HG03520 (cell line): ENCODE data around the gene EEF1AKMT4.

Source experiments
- ATAC-seq: cut with Tn5 transposase; IDR thresholded peaks from one replicate; pipeline ENCODE4 v1.9.1; 2021; ENCODE audit warnings: mild to moderate bottlenecking, moderate library complexity; ENCODE audit not compliant: unreplicated experiment

Gene EEF1AKMT4

DNA sequence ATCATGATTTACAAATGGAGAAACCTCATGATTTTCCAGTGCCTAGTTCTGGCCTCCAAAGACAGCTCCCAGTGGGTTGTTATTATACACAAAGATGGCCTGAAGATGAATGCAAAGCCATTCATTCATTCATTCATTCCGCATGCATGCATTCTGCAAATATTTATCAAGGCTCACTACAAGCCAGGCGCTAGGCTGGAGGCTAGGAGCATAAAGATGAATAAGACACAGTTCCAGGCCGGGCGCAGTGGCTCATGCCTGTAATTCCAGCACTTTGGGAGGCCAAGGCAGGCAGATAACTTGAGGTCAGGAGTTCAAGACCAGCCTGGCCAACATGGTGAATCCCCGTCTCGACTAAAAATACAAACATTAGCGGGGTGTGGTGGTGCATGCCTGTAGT lies 47.1 kb downstream of the EEF1AKMT4 start:
- ATAC-seq = no peak

GRCh38 chr3:184298759-184299487 lies 49.5 kb downstream of the EEF1AKMT4 start, which contains the start of gene PSMD2:
Gene PSMD2 (plus strand): TSS chr3:184299241. CDS start chr3:184299267, 26 bp downstream.
- ATAC-seq = peak; percentile 90

DNA sequence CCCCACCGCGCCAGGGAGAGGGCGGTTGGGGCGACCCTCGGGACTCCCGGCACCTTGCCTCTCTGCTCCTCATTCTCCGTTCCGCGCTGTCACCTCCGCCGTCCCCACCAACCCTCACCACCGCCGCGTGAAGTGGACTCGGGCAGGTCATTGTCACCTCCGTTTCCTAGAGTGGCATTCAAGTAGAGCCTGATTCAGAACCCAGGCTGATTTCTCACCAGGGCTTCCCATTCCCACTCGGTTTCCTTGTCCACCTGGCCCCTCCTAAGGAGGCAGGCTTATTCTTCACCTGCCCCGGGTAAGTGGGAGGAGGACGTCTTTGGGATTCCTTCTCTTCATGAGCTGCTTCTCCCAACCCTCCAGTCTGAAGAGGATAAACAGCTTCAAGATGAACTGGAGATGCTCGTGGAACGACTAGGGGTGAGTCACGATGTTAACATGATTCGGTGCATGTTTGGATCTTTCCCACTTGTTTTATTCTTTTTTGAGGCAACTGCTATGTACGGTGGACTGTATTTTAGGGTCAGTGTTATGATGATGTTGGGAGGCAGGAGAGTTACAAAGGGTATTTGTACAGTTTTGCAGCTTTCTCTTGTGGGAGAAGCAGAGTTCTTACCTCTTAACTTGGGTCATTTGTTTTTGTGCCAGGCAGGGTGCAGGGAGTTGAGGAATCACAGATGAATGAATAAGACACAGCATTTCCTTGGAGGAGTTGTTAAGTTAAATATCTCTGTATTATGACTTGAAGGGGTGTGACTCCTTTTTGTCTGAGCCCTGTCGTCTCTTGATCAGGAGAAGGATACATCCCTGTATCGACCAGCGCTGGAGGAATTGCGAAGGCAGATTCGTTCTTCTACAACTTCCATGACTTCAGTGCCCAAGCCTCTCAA lies 50.3 kb downstream of the EEF1AKMT4 start:
- peak; percentile 2 for ATAC-seq

DNA sequence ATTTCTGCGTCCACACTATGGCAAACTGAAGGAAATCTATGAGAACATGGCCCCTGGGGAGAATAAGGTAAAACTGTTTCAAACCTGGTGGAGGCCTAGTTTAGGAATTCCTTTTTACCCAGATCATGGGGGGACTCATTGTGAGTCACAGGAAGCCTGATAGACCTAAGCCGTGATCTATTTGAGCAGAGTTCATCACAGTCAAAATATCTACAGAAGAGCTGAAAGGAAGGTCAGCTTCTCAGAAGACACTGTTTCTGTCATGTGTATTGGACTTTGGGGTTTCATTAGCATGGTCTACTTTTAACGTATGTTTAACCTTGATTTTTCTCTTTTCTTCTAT lies 50.9 kb downstream of the EEF1AKMT4 start:
- no peak for ATAC-seq

- ATAC-seq = no peak
Observed at GRCh38 chr3:184305577-184305976, 56.1 kb downstream of the EEF1AKMT4 start.

- ATAC-seq = no peak
Observed at GRCh38 chr3:184306341-184306972, 57.0 kb downstream of the EEF1AKMT4 start.

DNA sequence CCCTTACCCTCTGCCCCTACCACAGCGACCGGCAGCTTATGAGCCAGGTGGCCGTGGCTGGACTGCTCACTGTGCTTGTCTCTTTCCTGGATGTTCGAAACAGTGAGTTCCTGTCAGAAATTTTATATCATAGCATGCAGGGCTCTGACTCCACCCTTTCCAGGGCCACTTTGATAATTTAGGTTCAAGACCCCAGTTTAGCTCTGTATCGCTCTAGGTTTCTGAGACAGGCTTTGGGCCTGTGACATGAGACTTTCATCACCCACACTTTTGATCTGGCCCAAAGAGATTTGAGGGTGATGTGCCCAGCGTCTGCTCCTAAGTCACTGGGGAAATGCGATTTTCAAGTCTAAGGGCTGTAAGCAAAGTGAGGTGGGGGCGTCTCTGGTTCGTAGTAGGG lies 58.4 kb downstream of the EEF1AKMT4 start:
- no peak for ATAC-seq
